Rectal smooth muscle tissue (tissue), 1 donor: ENCODE data around the gene CARD9.

Experiments used
- H3K27ac ChIP-seq: one replicate; pipeline ENCODE4 v1.7.0; 2013; ENCODE audit warnings: low read depth, low read length, inconsistent platforms
- H3K27me3 ChIP-seq: one replicate; pipeline ENCODE4 v1.7.0; 2013; ENCODE audit warnings: low read length; ENCODE audit not compliant: control insufficient read depth, insufficient read depth
- H3K36me3 ChIP-seq: one replicate; pipeline ENCODE4 v1.7.0; 2013; ENCODE audit warnings: low read length; ENCODE audit not compliant: control insufficient read depth, insufficient read depth
- H3K4me1 ChIP-seq: one replicate; pipeline ENCODE4 v1.7.0; 2013; ENCODE audit warnings: low read length; ENCODE audit not compliant: control insufficient read depth, insufficient read depth
- H3K4me3 ChIP-seq: one replicate; pipeline ENCODE4 v1.7.0; 2013; ENCODE audit warnings: low read length
- H3K9ac ChIP-seq: one replicate; pipeline ENCODE4 v1.7.0; 2013; ENCODE audit warnings: low read length

CARD9 gene

DNA sequence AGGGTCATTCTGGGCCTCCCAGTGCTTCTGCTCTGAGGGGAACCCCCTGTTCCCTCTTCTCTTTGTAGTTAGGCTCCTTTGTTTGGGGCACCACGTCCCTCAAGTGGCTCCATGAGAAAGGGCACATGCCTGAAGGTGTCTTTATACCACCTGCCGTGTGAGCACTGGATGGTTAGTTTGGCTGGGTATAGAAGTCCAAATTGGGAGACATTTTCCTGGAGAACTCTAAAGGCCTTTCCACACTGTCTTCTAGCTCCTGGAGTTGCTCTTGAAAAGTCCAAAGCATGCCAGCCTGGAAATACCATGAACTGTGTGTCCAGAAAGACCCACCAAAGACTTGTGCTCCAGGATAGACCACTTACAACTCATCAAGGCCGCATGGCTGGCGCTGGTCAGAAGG is 58.5 kb downstream of the CARD9 start:
- Histone ChIP-seq H3K27me3 (peaks cover 7% of the 10 kb centered on the region), H3K4me3 (no peak overlapping the region), H3K36me3 (no peaks in the 10 kb centered on the region), H3K27ac (no peak overlapping the region), H3K4me1 (no peaks in the 10 kb centered on the region), H3K9ac (no peak overlapping the region)

DNA sequence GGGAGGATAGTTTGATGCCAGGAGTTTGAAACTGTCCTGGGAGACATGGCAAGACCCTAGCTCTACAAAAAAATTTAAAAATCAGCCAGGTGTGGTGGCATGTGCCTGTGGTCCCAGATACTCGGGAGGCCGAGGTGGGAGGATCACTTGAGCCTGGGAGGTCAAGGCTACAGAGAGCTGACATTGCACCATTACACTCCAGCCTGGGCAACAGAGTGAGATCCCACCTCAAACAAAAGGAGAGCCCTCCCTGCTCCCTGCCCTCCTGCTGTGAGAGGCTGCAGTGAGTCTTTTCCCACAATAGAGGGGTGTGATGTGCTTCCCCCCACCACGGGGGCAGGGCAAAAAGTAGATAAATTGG is 59.4 kb downstream of the CARD9 start:
- H3K27ac ChIP-seq = no peak overlapping the region
- no peak overlapping the region for H3K4me3 ChIP-seq
- H3K27me3 ChIP-seq = peaks cover 10% of the 10 kb centered on the region
- no peak overlapping the region for H3K9ac ChIP-seq
- no peaks in the 10 kb centered on the region for H3K4me1 ChIP-seq
- no peaks in the 10 kb centered on the region for H3K36me3 ChIP-seq
